Inflammatory macrophage treated with lipopolysaccharide for 4 hours (primary cell): Measurements from ENCODE around the gene PHF24.
A peak's percentile ranks its signal among the peaks of the same experiment; 100 is the strongest.

Experiments
- DNase-seq: peaks from one replicate; pipeline ENCODE4 v3.0.0-alpha.2; 2020

The PHF24 gene

DNA sequence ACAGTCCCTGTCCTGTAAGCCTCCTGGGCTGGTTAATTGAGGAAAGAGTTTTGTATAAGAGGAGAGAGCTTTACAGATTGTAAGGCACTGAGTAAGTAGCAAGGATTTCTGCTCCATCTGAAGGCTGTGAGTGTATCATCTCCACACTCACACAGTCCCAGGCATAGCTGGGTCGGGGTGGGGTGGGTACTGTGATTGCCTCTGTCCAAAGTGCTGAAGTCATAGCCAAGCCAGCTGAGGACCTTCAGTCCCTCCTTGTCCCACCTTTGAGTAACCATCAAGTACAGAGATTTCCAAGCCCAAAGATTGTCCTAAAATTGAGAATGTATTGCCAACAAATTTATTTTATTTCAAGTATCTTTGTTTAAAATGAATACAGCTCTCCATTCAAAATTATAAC, 26.0 kb downstream of the PHF24 start:
- no peak for DNase-seq

DNA sequence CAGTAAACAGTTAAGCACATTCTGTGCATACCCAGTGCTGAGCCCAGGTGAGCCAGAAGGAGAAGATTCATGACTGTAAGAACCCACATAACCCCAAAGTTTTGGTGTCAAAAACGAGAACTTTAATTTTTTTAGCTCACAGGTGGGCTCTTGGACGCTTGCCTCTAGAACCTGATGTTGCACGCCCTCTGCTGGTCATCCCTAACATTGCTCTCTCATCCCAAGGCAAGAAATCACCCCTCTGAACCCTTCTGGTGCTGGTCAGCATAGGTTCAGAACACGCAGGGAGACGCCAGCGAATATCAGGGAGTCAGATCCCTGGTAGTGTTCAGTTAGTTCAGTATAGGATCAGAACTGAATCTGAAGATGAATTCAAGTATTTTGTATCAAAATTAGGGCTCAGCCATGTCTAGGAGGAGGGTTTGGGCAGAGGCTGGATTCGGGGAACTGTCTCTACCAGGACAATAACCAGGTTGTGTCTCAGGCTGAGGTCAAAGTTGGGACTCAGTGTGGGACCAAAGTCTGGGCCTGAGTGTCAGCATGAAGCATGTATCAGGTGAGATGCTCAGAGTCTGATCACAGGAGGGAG, 27.3 kb downstream of the PHF24 start:
- peak; percentile 58 for DNase-seq

DNA sequence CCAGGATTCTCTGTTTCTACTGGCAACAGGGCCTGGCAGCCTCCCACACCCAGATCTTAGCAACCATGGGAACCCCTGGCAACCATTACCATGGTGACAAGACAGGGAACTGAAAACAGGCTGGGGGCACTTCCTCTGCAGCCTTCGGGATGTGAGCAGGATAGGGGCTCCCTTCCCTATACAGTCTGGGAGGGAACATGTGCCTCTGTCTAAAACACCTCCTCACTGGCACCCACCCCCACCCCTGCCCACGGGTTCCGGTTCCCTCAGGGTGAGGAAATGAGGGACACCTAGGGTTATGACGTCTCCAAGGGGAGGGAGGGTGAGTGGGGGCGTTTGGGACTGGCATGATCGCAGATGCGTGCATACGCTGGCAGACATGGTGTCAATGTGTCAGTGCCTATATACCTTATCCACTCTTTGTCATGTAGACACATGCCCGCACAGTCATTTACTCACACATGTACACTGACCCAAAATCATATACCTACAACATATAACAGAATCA, 28.5 kb downstream of the PHF24 start:
- peak; percentile 95 for DNase-seq

DNA sequence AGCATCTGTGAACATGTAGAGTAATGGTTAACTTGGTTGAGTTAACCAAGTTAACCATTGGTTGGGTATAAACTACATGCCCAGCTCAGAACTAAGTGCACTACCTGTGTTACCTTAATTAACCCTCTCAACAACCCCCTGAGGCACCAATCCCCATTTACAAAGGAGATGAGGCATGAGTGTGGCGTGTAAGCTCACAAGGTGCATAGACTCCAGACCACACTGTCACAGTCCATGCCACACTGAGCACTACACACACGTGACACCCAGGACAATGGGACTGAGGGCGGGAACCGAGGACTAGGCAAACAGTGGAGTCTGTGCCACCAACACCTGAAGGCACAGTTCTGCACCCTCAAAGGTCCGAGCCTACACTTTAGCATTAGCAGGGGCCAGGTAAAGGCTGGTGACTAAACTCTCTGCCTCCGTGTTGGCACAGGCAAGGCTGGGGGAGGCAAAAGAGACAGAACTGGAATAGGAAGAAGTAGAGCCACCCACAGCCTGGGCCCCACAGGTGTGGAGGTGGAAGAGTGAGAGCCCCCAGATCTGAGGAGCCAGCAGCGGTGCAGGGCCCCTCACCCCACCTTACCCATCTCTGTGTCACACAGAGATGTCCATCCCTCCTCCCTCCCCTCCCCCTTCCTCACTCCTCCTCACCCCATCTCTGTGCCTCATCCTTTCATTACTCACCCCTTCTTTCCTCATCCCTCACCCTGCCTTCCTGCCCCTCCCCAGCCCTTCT, 29.2 kb downstream of the PHF24 start:
- peak; percentile 62 for DNase-seq

DNA sequence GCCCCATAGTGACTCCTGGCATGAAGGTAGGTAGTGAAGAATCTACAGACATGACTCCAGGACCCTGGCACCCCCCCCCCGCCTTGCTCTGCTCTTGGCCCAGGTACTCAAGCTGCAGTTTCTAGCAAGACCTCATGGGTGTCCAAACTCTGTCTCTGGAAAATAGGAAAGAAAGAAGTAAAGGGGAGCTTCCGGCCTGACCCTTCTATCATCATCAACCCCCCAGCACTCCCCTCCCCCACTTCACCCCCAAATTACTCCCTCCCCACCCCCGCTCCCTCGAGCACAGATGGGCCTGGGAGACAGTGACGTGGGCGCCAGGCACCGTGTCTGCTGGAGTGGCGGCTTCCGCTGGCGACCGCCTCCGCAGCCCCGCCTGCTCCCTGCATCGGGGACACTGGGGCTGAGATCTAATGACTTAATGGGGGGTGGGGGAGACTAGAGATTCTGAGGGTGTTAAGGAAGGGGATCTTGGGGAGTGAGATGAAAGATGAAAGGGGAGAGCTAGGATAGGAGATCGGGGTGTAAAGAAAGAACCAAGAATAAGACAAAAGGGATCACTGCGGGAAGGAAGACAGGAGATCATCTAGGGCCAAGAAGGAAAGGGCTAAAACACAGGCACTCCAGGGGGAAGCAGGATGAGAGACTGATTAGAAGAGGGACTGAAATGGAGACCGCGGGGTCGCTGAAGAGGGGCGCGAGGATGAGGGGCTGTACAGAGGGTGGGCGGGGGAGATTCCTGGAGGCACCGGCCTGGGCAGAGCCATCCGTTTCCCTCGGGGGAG, 30.3 kb downstream of the PHF24 start:
- DNase-seq: peak; percentile 63

DNA sequence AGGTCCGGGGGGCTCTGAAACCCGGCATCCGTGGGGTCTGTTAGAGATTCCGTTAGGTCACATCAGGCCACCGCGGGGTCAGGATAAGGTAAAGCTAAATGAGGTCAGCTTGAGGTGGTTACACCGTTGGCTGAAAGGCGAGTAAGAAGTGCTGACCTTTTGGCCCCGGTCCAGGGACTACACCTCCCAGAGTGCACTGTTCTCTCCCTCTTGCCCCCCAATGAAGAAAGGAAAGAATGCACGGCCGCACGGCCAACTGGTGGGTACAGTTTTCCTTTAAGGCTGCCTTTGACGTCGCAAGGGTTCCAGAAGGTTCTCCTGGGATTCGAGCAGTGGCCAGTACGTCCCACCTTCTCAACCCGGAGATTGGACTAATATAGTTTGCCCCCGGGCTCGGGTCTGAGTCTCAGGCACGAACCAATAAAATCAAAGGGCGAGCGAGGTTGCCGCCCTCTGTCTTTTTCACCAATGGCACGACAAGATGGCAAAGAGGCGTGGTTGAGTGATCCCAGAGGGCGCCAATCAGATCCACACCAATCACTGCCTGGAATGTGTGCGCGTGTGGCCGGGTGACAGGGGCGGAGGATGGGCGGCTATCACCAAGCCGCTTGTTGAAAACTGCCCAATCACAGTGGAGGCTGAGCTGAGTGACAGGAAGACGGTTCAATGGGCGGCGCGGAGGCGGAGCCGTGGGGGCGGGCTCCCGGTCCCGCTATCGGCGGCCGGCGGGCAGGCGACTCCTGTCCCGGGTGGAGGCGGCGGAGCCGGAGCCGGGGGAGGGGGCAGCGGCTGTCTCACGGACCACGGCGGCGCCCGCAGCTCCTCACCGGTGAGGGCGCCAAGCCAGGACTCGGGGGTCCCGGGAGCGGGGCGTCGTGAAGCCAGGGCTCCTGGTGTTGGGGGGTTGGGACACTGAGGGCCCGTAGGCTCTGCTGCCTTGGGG, 31.2 kb downstream of the PHF24 start, which contains the start of gene DNAJB5:
DNAJB5 (plus strand) TSS at position 743 of the 943 bp plus-strand sequence. CDS start 886 bp downstream, outside the sequence.
- peak; percentile 99 for DNase-seq

DNA sequence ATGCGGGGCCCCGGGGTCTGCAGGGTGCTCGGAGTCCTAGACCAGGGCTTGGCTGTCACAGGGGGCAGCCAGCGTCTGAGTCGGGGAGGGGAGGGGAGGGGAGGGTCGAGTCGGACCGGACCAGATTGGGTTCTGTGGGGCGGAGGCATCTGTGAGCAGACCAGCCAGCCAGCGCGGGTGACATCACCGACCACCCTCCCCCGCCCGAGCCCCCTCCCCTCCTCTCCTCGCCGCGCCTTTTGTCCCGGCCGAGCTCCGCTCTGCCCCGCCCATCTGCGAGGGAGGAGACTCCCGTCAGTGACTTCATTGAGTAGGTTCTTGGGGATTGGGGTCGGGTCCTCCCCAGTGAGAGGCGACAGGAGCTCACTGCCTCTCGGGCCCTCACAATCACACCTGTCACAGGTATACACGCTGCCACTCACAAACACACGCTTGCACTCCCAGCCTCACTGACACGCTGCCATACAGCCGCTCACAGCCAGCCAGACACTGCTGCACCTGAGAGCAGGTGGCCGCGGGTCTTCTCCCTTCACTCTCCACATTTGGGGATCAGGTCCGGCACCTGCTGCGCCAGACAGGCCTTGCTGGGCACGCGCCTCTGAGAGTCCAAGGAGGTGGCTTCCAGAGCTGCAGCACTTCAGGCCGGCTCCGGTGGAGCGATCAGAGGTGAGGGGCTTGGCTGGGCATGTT, 32.0 kb downstream of the PHF24 start:
- peak; percentile 53 for DNase-seq

DNA sequence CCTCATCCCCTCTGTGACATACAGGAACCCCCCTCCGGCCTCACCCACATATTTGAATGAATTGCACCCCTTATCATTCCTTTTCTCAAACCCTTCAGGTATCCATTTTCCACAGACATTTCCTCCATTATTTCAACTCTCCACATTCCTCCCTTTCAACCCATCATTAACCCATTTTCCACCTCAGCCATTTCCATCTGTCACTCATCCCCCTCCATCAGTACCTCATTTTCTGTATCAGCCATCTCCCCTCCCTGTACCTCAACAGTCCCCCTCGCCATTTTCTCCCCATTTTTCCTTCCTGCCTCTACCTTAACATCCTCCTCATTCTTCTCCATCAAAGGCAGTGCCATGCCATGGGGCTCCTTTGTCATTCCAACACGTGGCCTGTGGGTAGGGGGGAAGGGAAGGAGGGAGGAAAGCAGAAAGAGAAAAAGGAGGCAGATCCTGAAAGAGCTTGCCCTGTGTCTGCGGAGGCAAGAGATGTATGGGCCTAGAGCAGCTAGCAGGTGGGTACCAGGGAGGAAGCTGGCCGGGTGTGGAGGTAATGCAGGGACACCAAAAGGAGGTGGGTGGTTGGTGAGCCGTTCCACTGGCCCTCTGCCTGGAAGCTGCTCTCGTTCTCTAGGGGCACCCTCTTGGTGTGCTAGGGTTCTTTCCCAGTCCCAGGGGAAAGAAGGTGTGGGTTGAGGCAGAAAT, 33.0 kb downstream of the PHF24 start:
- DNase-seq: no peak

DNA sequence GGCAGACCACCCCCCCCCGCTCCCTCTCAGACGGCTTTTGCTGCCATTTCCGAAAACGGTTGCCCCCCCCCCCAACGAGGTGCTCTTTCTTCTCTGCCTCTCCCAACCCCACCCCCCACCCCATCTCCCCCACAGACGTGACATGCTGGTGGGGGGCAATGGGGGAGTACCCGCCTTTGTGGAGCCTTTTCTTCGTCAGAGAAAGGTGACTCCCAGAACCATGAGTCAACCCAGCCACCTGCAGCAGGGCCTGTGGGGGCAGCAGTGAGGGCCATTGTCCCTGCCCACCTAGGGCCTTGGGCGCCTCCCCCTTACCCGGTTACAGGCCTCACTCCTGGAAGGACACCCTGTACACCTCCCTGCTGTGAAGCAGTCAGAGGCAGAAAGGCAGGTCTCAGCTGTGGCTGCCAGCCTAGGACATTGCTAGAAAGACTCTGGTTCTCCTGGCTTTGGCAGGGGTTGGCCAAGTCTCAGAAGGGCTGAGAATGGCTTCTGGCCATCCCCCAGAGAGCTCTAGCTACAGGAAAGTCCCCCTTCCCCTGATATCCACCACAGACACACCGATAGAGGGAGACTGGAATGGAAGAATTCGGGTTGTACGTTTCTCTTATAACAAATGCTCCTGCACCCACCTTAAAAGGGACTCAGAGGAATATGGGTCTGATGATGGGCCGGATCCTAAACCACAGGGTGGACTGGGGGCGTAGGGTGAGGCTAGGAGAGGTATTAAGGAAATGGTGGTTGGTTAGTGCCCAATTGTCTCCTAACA, 33.7 kb downstream of the PHF24 start:
- no peak for DNase-seq

DNA sequence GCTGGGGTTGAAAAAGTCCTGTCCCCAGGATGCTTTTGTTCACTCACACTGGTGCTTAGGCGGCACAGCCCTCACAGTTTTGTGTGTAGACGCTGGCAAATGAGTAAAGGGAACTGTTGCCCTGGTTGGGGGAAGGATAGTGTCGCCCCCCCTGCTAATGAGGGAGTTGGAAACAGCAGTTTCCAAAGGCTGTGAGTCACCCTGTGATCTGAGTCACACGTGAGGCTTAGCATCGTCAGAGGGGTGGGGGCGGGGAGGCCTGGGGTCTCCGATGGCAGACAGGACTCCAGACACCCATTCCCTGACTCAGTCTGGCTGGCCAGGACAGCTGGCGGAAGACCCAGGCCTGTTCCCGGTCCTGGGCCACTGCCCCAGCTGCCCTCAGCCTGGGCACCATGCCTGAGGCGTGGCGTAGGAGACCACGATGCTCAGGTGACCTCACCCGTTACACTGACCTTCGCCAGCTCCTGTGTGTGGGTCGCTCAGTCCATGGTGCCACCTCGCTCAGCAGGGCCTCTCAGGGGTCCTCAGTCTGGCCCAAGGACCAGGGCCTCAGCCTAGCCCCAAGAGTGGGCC, 34.4 kb downstream of the PHF24 start:
- DNase-seq: peak; percentile 92

DNA sequence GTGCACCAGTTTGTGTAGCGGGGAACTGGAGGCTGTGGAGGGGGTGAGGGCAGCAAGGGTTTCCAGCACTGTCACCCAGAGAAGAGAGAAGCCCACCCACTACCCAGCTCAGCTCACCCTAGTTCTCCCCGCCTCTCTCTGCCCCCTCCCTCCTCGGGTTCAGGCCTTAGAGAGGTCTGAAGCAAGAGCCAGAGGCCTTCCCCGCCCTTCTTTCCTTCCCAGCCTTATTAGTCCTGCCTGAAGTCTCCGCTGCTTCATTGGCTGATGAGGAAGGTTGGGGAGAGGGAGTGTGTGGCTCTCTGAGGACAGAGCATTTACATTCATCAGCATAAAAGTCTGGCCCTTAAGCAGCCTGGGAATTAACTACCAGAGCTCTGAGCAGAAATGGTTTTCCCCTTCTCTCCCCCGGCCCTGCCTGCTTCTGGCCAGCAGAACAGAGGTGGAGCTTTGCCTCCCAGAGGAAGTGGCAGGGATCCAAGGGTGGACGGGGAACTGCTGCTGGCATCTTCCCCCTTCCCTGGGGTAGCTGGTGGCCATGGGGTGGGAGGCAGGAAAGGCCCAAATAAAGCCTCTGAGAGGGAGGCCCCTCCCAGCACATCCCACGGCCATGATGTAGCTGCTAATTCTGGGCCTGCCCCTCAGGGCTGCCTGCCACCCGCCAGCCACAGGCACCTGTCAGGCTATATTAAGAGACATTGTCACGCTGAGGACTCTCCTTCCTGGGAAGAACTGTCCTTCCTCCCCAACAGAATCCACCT, 35.6 kb downstream of the PHF24 start:
- peak; percentile 96 for DNase-seq

DNA sequence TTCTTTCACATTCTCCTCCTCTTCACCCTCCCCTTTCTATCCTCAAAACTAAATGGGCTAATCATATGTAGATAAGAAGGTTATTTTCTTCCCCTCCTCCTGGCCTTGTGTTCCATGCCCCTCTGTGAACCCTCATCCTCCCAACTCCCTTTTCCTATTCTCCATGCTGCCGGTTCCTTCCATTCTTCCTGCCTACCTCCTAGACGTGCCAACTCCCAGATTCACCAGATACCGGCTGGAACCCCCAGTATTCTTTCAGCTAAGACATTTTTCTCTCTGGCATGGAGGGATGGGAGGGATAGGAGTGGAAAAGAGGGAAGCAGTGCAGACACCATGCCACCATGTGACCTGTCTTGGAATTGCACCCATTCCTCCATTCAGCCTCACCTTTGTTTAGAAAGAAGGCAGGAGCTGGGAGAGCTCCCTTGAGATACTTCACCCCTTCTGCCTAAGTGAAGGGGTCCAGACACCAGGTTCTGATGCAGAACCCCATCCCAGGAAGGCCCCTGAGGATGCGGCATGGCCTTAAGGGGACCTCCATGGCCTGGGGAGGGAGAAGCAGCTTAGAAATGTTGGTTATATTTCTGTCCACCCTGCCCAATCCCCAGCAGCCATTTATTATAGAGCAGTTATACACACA, 36.3 kb downstream of the PHF24 start:
- peak; percentile 15 for DNase-seq

DNA sequence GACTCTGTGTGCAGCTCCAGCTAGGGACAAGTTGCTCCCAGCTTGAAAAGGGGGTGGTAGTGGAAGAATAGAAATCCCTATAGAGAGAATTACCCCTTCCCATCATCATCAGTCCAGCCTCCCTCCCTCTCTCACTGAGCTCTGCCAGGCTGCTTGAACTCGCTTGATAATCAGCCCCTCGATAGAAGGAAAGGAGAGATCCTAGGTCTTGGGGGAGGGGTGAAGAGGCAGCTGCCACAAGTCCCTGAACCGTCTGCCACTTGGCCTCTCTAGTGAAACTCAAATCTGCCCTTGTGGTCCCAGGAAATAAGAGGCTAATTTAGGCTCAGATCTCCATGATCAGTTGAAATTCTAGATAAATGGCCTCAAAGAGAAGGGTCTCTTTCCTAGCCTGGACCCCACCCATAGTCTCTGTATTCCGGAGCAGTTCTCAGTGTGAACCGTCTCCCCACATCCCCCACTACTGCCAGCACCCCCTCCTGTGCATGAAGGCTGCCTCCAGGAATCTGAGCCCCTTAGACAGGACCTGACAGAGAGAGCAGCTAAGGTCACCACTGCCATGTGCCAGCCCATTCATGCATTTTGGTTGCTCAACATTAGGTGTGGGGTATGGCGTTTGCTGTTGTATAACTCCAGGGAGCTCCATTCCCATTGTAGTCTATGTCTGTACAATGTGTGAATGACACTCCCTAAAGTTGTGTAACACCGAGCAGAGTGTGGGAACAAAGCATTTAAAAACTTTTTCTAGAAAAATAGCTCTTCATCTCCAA, 37.0 kb downstream of the PHF24 start:
- peak; percentile 59 for DNase-seq

DNA sequence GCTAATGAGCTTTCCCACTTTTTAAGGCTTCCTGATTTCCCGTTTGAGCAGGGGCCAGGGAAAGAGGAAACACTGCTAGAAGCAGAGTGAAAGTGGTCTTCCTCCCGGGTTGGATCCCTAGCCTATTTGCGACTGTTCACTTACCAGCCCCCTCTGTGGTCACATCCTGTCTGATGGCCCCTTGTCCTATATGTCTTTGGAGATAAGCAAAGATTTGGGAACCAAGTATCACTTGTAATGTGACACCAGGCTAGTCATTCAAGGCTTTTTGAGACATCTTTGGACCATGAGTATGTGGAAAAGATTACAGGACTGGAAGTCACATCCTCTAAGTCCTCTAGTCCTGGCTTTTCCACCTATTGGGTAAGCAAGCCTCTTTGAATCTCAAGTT, 37.6 kb downstream of the PHF24 start:
- DNase-seq: peak; percentile 21

DNA sequence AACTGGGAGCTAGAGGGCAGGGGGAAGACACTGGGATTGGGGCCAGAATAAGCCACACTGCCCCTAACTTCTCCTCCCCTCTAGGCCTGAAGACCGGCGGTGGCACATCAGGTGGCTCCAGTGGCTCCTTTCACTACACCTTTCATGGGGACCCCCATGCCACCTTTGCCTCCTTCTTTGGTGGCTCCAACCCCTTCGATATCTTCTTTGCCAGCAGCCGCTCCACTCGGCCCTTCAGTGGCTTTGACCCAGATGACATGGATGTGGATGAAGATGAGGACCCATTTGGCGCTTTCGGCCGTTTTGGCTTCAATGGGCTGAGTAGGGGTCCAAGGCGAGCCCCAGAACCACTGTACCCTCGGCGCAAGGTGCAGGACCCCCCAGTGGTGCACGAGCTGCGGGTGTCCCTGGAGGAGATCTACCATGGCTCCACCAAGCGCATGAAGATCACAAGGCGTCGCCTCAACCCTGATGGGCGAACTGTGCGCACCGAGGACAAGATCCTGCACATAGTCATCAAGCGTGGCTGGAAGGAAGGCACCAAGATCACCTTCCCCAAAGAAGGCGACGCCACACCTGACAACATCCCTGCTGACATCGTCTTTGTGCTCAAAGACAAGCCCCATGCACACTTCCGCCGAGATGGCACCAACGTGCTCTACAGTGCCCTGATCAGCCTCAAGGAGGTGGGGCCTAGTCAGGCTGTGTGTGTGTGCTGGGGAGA, 38.3 kb downstream of the PHF24 start:
- DNase-seq: no peak

DNA sequence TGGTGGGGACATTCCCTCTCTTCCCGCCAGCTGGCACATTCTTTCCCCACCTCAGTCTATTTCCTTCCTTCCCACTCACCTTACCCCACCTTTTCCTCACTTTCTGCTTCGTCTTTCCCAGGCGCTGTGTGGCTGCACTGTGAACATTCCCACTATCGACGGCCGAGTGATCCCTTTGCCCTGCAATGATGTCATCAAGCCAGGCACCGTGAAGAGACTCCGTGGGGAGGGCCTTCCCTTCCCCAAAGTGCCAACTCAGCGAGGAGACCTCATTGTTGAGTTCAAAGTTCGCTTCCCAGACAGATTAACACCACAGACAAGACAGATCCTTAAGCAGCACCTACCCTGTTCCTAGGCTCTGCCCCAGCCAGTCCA, 38.8 kb downstream of the PHF24 start:
- no peak for DNase-seq

DNA sequence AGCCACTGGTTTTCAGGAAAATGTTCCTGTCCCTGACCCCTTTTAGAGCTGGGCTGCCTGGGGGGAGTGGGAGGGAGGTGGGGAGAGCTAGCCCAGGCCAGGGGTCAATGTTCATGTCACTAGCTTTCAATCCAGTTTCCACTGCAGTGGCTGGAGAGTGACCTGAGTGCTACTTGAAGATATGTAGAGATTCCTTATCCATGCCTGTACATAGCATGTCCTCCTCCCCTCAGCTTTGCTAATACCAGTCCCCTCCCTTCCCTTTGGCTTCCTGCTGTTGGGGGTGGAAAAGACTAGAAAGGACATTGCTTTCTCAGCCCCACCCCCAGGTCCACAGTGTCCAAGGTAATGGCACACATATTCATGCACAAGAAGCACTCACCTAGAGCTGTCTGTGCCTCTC, 39.3 kb downstream of the PHF24 start:
- DNase-seq: no peak
